OCI-LY7 (cell line): ENCODE data around the gene ARL16. TPM values are rescaled to one million over a fixed set of nuclear protein-coding genes. Genes with fewer than 3 reads are reported as not detected.

Source experiments
- BruUV-seq: library from RNA; stranded (reverse); fragments of 400-500 nt; replicated peaks from 2 replicates; lab custom pipeline; 2021; lab: Mats Ljungman, UMichigan
- CTCF ChIA-PET: fragments of 300-600 bp; sonication (Branson Sonifier 250); formaldehyde crosslinking; loops from one replicate; lab custom pipeline; 2022; ENCODE audit warnings: antibody characterized with exemption; ENCODE audit not compliant: unreplicated experiment; lab: Charles Lee
- POLR2A ChIA-PET: fragments of 300-600 bp; sonication (Branson Sonifier 250); formaldehyde crosslinking; loops from one replicate; lab custom pipeline; 2022; ENCODE audit warnings: antibody characterized with exemption; lab: Charles Lee
- DNase-seq: peaks from one replicate; pipeline ENCODE4 v3.0.0-alpha.2; 2015; ENCODE audit warnings: low spot score
- H2AFZ ChIP-seq: fragments of 200-600 bp; sonication (generic), shearing (Covaris generic); 2 replicates; pipeline ENCODE4 v1.6.1; 2014; ENCODE audit warnings: mild to moderate bottlenecking, antibody characterized with exemption, low read length, moderate library complexity
- H3K27ac ChIP-seq: fragments of 200-600 bp; sonication (generic); 2 replicates; pipeline ENCODE4 v1.5.1; 2014; ENCODE audit warnings: mixed run types, low read depth, mild to moderate bottlenecking, moderate library complexity, low read length, inconsistent platforms; ENCODE audit not compliant: poor library complexity, severe bottlenecking
- H3K36me3 ChIP-seq: fragments of 200-600 bp; sonication (generic); 2 replicates; pipeline ENCODE4 v1.6.1; 2014; ENCODE audit warnings: mild to moderate bottlenecking, antibody characterized with exemption, low read length, moderate library complexity, mixed read lengths; ENCODE audit not compliant: insufficient read depth
- H3K4me1 ChIP-seq: fragments of 200-600 bp; sonication (generic); 2 replicates; pipeline ENCODE4 v1.5.1; 2014; ENCODE audit warnings: mild to moderate bottlenecking, low read length; ENCODE audit not compliant: insufficient read depth, poor library complexity, severe bottlenecking
- H3K4me2 ChIP-seq: fragments of 200-600 bp; sonication (generic); 2 replicates; pipeline ENCODE4 v1.6.1; 2014; ENCODE audit warnings: mild to moderate bottlenecking, low read length
- H3K4me3 ChIP-seq: fragments of 200-600 bp; sonication (generic); 2 replicates; pipeline ENCODE4 v1.5.1; 2014; ENCODE audit warnings: mild to moderate bottlenecking, low read depth, low read length; ENCODE audit not compliant: poor library complexity, severe bottlenecking
- H3K79me2 ChIP-seq: fragments of 200-600 bp; sonication (generic); 2 replicates; pipeline ENCODE4 v1.6.1; 2016; ENCODE audit warnings: low read depth, mild to moderate bottlenecking, low read length, moderate library complexity, mixed read lengths; ENCODE audit not compliant: insufficient read depth
- H3K9me2 ChIP-seq: fragments of 200-600 bp; sonication (generic); 2 replicates; pipeline ENCODE4 v1.6.1; 2016; ENCODE audit warnings: mild to moderate bottlenecking, low read length, mixed read lengths; ENCODE audit not compliant: insufficient read depth
- H3K9me3 ChIP-seq: fragments of 200-600 bp; sonication (generic); 2 replicates; pipeline ENCODE4 v1.6.1; 2014; ENCODE audit warnings: mild to moderate bottlenecking, mixed run types, low read length, mixed read lengths
- H4K20me1 ChIP-seq: fragments of 200-600 bp; sonication (generic); 2 replicates; pipeline ENCODE4 v1.6.1; 2014; ENCODE audit warnings: mild to moderate bottlenecking, antibody characterized with exemption, low read length, moderate library complexity, mixed read lengths; ENCODE audit not compliant: insufficient read depth
- CTCF ChIP-seq: fragments of 200-600 bp; sonication (generic); conservative IDR thresholded peaks from 2 replicates; pipeline ENCODE4 v1.5.1; 2014; ENCODE audit warnings: mild to moderate bottlenecking, antibody characterized with exemption, low read length, moderate library complexity, mixed read lengths
- EZH2phosphoT487 ChIP-seq: fragments of 200-600 bp; sonication (generic); IDR thresholded peaks from 2 replicates; pipeline ENCODE4 v1.6.1; 2018; ENCODE audit warnings: low read depth, borderline replicate concordance, mild to moderate bottlenecking, mixed run types, antibody characterized with exemption, low read length, moderate library complexity, mixed read lengths
- intact Hi-C: fragments of 100-400 bp; cut with micrococcal nuclease; formaldehyde crosslinking; loops from one replicate; pipeline ENCODE4 v1.10.0; 2022; ENCODE audit not compliant: unreplicated experiment
- total RNA-seq, 2 experiments: library from RNA; depleted of rRNA in 1 of 2; stranded (reverse); fragments of >200 nt in 1 of 2; shearing (Covaris generic) in 1 of 2; gene quantifications; 2 replicates each; pipeline ENCODE4 v1.2.3, GENCODE V29; 2014 to 2022

Gene ARL16
- total RNA-seq, 2 experiments from 2014 or later: 49.8 to 86.1 TPM

DNA sequence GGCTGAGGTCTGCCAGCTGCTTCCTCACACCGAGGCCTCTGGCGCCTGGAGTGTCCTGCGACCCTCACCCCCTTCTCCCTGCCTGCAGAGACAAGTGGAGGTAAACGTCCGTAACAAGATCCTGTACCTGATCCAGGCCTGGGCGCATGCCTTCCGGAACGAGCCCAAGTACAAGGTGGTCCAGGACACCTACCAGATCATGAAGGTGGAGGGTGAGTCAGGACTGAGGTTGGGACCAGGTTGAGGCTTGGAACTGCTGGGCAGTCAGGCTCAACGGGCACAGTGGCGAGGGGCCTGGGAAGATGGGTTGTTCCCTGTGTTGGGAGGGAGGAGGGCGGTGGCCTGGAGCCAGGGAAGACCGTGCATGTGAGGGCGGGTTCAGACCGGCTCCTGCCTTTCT, 5.0 kb upstream of the ARL16 start:
- H4K20me1 ChIP-seq: no peaks in the 10 kb centered on the region; the same call in 1 of the 2 replicates
- BruUV-seq: no TSS peak
- no peak overlapping the region for H3K27ac ChIP-seq
- peaks cover 16% of the 10 kb centered on the region for H3K4me1 ChIP-seq
- ChIA-PET POLR2A (no interaction called here), CTCF (no interaction called here)
- intact Hi-C loops: no loop called here
- peaks cover 82% of the 10 kb centered on the region for H3K36me3 ChIP-seq
- no peak overlapping the region for H2AFZ ChIP-seq
- H3K4me3 ChIP-seq: no peak overlapping the region
- peaks cover 25% of the 10 kb centered on the region for H3K79me2 ChIP-seq
- H3K9me3 ChIP-seq: no peaks in the 10 kb centered on the region
- H3K9me2 ChIP-seq: no peaks in the 10 kb centered on the region
- DNase-seq: no peak
- no peak for TF ChIP-seq EZH2phosphoT487
- no peak for TF ChIP-seq CTCF
- no peak overlapping the region for H3K4me2 ChIP-seq

DNA sequence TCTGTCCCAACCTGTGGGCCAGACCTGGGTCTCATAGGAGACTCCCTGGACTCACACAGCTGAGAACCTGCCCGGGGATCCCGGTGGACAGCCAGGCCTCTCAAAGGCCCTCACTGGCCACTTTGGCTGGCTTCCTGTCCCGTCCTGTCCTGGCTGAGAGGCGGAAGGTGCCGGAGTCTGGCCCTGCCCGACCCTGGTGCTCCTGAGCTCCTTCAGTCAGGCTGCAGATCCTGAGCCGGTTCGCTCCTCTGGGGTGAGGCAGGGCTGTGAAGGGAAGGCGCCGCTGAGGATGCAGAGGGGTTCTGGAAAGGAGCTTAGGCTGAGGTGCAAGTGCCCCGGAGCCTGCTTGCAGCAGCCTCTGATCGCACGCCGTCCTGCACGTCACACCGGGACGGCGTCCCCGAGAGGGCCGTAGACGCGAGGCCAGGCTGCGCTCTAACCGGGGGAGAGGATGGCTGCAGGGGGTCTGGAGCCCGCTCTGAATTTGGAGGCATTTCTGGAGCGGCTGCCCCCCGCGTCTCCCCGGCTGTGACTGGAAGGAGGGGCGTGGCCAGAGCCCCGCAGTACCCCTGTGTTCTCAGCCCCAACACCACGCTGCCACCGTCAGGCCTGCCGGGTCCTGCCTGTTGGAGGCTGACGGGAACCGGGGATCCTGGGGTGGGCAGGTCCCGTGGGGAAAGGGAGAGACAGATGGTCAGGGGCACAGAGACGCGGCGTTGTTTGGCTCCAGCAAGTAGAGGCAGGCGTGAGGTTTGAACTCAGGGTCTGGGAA, 4.4 kb upstream of the ARL16 start:
- no peaks in the 10 kb centered on the region for H3K9me2 ChIP-seq
- H3K9me3 ChIP-seq: no peaks in the 10 kb centered on the region
- peaks cover 76% of the 10 kb centered on the region for H3K36me3 ChIP-seq
- no peaks in the 10 kb centered on the region; the same call in 1 of the 2 replicates for H4K20me1 ChIP-seq
- ChIA-PET CTCF (no interaction called here), POLR2A (no interaction called here)
- no peak overlapping the region for H2AFZ ChIP-seq
- TF ChIP-seq CTCF (no peak), EZH2phosphoT487 (no peak)
- peaks cover 30% of the 10 kb centered on the region for H3K79me2 ChIP-seq
- H3K4me1 ChIP-seq: peaks cover 16% of the 10 kb centered on the region
- no peak for DNase-seq
- no TSS peak for BruUV-seq
- H3K27ac ChIP-seq: no peak overlapping the region
- no peak overlapping the region for H3K4me2 ChIP-seq
- H3K4me3 ChIP-seq: no peak overlapping the region
- intact Hi-C loops: no loop called here

DNA sequence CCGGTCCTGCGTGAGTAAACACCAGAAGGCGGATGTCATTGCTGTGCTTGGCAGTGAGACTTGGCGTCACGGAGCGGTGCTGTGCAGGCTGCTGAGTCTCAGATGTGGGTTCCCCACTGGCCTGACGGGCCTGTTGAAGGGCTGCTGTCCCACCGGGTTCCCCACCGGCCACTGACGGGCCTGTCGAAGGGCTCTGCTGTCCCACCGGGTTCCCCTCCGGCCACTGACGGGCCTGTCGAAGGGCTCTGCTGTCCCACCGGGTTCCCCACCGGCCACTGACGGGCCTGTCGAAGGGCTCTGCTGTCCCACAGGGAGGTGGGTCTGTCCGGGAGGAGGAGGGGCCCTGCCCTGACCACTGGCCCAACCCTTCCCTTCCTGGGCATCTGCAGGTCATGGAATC, 3.0 kb upstream of the ARL16 start:
- no TSS peak for BruUV-seq

More for the DNA sequence above, 3.0 kb upstream of the ARL16 start:
- H3K9me2 ChIP-seq: no peaks in the 10 kb centered on the region
- H3K4me1 ChIP-seq: peaks cover 23% of the 10 kb centered on the region
- H3K4me3 ChIP-seq: no peak overlapping the region
- peaks cover 43% of the 10 kb centered on the region for H3K79me2 ChIP-seq
- H3K4me2 ChIP-seq: no peak overlapping the region
- H3K9me3 ChIP-seq: no peaks in the 10 kb centered on the region
- no peak for DNase-seq
- no peak overlapping the region for H3K27ac ChIP-seq
- H3K36me3 ChIP-seq: peaks cover 65% of the 10 kb centered on the region
- H4K20me1 ChIP-seq: peaks cover 5% of the 10 kb centered on the region; the same call in 1 of the 2 replicates
- POLR2A ChIA-PET: no interaction called here
- H2AFZ ChIP-seq: no peak overlapping the region
- intact Hi-C loops: no loop called here
- no peak for TF ChIP-seq CTCF
- TF ChIP-seq EZH2phosphoT487: no peak
- CTCF ChIA-PET: no interaction called here
